Lung (tissue), 12 donors: ENCODE results near the gene MINDY4. TPM values are rescaled to one million over a fixed set of nuclear protein-coding genes. Genes with fewer than 3 reads are reported as not detected.

ENCODE experiments used
- ATAC-seq: fragments of 200-7000 bp; cut with Tn5 transposase; one replicate; pipeline ENCODE4 v1.9.1; 2020; ENCODE audit warnings: moderate number of reproducible peaks; ENCODE audit not compliant: insufficient read depth, low FRiP score
- DNase-seq, 3 donors: peaks; one replicate each; pipeline ENCODE4 v3.0.0-alpha.2; 2013 to 2017
- H3K27ac ChIP-seq, 2 donors: one replicate each; pipeline ENCODE4 v1.5.1; 2013; ENCODE audit warnings: mild to moderate bottlenecking in 2 of 2, moderate library complexity in 2 of 2, control low read depth in 1 of 2, inconsistent platforms in 1 of 2, low read depth in 1 of 2, low read length in 1 of 2
- H3K27me3 ChIP-seq, 3 donors: one replicate each; pipeline ENCODE4 v1.5.1; 2013; ENCODE audit warnings: low read length in 2 of 3; ENCODE audit not compliant: control insufficient read depth in 3 of 3, insufficient read depth in 3 of 3
- H3K36me3 ChIP-seq, 4 donors: one replicate each; pipeline ENCODE4 v1.5.1; 2013; ENCODE audit warnings: low read length in 4 of 4, mild to moderate bottlenecking in 1 of 4, moderate library complexity in 1 of 4; ENCODE audit not compliant: control insufficient read depth in 4 of 4, insufficient read depth in 4 of 4
- H3K4me1 ChIP-seq, 5 donors: one replicate each; pipeline ENCODE4 v1.5.1; 2013; ENCODE audit warnings: low read length in 5 of 5, mild to moderate bottlenecking in 2 of 5, moderate library complexity in 1 of 5; ENCODE audit not compliant: control insufficient read depth in 5 of 5, insufficient read depth in 5 of 5
- H3K4me3 ChIP-seq: one replicate; pipeline ENCODE4 v1.5.1; 2013; ENCODE audit warnings: mild to moderate bottlenecking, control low read depth, moderate library complexity
- H3K9ac ChIP-seq, 2 donors: one replicate each; pipeline ENCODE4 v1.5.1; 2013; ENCODE audit warnings: low read length in 2 of 2, control low read depth in 1 of 2; ENCODE audit not compliant: insufficient read depth in 1 of 2
- H3K9me3 ChIP-seq, 4 donors: one replicate each; pipeline ENCODE4 v1.5.1; 2013; ENCODE audit warnings: low read length in 3 of 4, mild to moderate bottlenecking in 1 of 4, moderate library complexity in 1 of 4; ENCODE audit not compliant: control insufficient read depth in 4 of 4, insufficient read depth in 3 of 4
- CTCF ChIP-seq: IDR thresholded peaks from 2 replicates; pipeline ENCODE4 v1.5.1; 2012; ENCODE audit warnings: mild to moderate bottlenecking; ENCODE audit errors: control extremely low read depth, extremely low read depth
- WGBS, 2 donors: extraction: QIAGEN DNeasy Blood & Tissue Kit; methylation state at CpG; one replicate each; pipeline ENCODE4 v1.1.7; 2013; 5-methylcytosine and 5-hydroxymethylcytosine counted together
- polyA plus RNA-seq, 2 donors: library from polyadenylated mRNA; stranded (reverse); fragments of 200-250 nt; gene quantifications; one replicate each; pipeline ENCODE4 v1.2.1, GENCODE V29; 2013
- total RNA-seq, 2 donors: library from RNA; depleted of rRNA in 1 of 2; stranded (reverse); fragments of >200 nt in 1 of 2; gene quantifications; one replicate each; pipeline ENCODE4 v1.2.1, GENCODE V29; 2014 to 2021
- donor health status: control.
- donor health status: control.
- donor health status: Bipolar disorder and iron deficiency.
- donor health status: healthy.
- donor health status: DM: yes; HTN: yes; CAD: no.

The MINDY4 gene
- total and polyA plus RNA-seq, 4 donors: 5.0 to 24.1 (median 10.7) TPM

- Histone ChIP-seq H3K36me3 (peaks cover 0 to 6% (median 2%) of the 10 kb centered on the region in 4 donors), H3K9me3 (no peaks in the 10 kb centered on the region), H3K9ac (no peak overlapping the region), H3K27ac (no peak overlapping the region), H3K4me3 (no peak overlapping the region), H3K4me1 (peaks cover 0 to 29% (median 3%) of the 10 kb centered on the region in 5 donors), H3K27me3 (no peaks in the 10 kb centered on the region)
- WGBS, 2 donors: 66 to 86% methylated on average over 19 of the region's 19 CpGs
- TF ChIP-seq CTCF: no peak
- DNase-seq (no peak), ATAC-seq (peak; percentile 21)
Measured at GRCh38 chr7:30841025-30841735, 70.0 kb downstream of the MINDY4 start.

GRCh38 chr7:30841801-30842541 lies 70.8 kb downstream of the MINDY4 start:
- Histone ChIP-seq H3K27me3 (no peaks in the 10 kb centered on the region), H3K4me3 (no peak overlapping the region), H3K36me3 (peaks cover 0 to 6% (median under 1%) of the 10 kb centered on the region in 4 donors), H3K9me3 (no peaks in the 10 kb centered on the region), H3K27ac (peak overlapping the region in 1 of 2 donors; percentile 67), H3K9ac (no peak overlapping the region), H3K4me1 (peaks cover 0 to 29% (median 3%) of the 10 kb centered on the region in 5 donors)
- ATAC-seq: no peak
- DNase-seq: peak in 1 of 3 donors; percentile 1
- no peak for TF ChIP-seq CTCF
- WGBS, 2 donors: 89 to 93% methylated on average over 7 of the region's 7 CpGs

GRCh38 chr7:30842542-30843451 lies 71.6 kb downstream of the MINDY4 start:
- DNase-seq (peak in 1 of 3 donors; percentile 9), ATAC-seq (peak; percentile 67)
- no peak overlapping the region for H3K4me3 ChIP-seq
- no peak for TF ChIP-seq CTCF
- no peak overlapping the region for H3K9ac ChIP-seq
- WGBS, 2 donors: 74 to 90% methylated on average over 8 of the region's 8 CpGs
- H3K4me1 ChIP-seq: peaks cover 0 to 29% (median 3%) of the 10 kb centered on the region in 5 donors
- no peaks in the 10 kb centered on the region for H3K9me3 ChIP-seq
- H3K36me3 ChIP-seq: peaks cover 0 to 6% (median under 1%) of the 10 kb centered on the region in 4 donors
- no peaks in the 10 kb centered on the region for H3K27me3 ChIP-seq
- H3K27ac ChIP-seq: peak overlapping the region in 1 of 2 donors; percentile 72
